Eye (tissue), 1 donor: Measurements from ENCODE around the gene CABLES2.
A peak's percentile ranks its signal among the peaks of the same experiment; 100 is the strongest.
"Not testable (repeated sequence)": the region's sequence is repeated elsewhere in the genome, so short reads cannot be mapped to it uniquely, and the experiment has no call there.

Experiments
- DNase-seq: peaks from one replicate; pipeline ENCODE4 v3.0.0-alpha.2; 2015

Gene CABLES2

GRCh38 chr20:62388839-62389600, 18.1 kb downstream of the CABLES2 start:
- DNase-seq: no peak

- no peak for DNase-seq
Observed at GRCh38 chr20:62387933-62388635, 19.0 kb downstream of the CABLES2 start.

- no peak for DNase-seq
Observed at GRCh38 chr20:62387219-62387913, 19.7 kb downstream of the CABLES2 start.

- peak; percentile 96 for DNase-seq
Observed at GRCh38 chr20:62386383-62387218, 20.5 kb downstream of the CABLES2 start, which contains the start of gene RPS21. Gene RPS21, plus strand, starts transcription at chr20:62387103. Its CDS starts 236 bp downstream, at chr20:62387339.

GRCh38 chr20:62382306-62383198, 24.5 kb downstream of the CABLES2 start:
- DNase-seq: peak; percentile 86

- DNase-seq: no peak
Observed at GRCh38 chr20:62381842-62382241, 25.2 kb downstream of the CABLES2 start.

- no peak for DNase-seq
Observed at GRCh38 chr20:62381202-62381797, 25.8 kb downstream of the CABLES2 start.

GRCh38 chr20:62378215-62378614, 28.9 kb downstream of the CABLES2 start:
- DNase-seq: peak; percentile 33

GRCh38 chr20:62377615-62378178, 29.4 kb downstream of the CABLES2 start:
- DNase-seq: peak; percentile 4

- DNase-seq: peak; percentile 19
Observed at GRCh38 chr20:62377064-62377461, 30.0 kb downstream of the CABLES2 start.

- peak; percentile 84 for DNase-seq
Observed at GRCh38 chr20:62376112-62377063, 30.7 kb downstream of the CABLES2 start.

- DNase-seq: peak; percentile 23
Observed at GRCh38 chr20:62374331-62375152, 32.5 kb downstream of the CABLES2 start.

GRCh38 chr20:62373631-62374179, 33.4 kb downstream of the CABLES2 start:
- not testable (repeated sequence) for DNase-seq

GRCh38 chr20:62372042-62372993, 34.8 kb downstream of the CABLES2 start:
- DNase-seq: no peak

GRCh38 chr20:62371588-62372041, 35.5 kb downstream of the CABLES2 start:
- DNase-seq: no peak

- DNase-seq: peak; percentile 42
Observed at GRCh38 chr20:62370807-62371587, 36.1 kb downstream of the CABLES2 start.
